GM19372 (cell line): ENCODE measurements around the gene ISL1.

Source experiments
- ATAC-seq: cut with Tn5 transposase; IDR thresholded peaks from one replicate; pipeline ENCODE4 v1.9.1; 2021; ENCODE audit warnings: mild to moderate bottlenecking, low read depth, moderate library complexity; ENCODE audit not compliant: unreplicated experiment

ISL1 gene

DNA sequence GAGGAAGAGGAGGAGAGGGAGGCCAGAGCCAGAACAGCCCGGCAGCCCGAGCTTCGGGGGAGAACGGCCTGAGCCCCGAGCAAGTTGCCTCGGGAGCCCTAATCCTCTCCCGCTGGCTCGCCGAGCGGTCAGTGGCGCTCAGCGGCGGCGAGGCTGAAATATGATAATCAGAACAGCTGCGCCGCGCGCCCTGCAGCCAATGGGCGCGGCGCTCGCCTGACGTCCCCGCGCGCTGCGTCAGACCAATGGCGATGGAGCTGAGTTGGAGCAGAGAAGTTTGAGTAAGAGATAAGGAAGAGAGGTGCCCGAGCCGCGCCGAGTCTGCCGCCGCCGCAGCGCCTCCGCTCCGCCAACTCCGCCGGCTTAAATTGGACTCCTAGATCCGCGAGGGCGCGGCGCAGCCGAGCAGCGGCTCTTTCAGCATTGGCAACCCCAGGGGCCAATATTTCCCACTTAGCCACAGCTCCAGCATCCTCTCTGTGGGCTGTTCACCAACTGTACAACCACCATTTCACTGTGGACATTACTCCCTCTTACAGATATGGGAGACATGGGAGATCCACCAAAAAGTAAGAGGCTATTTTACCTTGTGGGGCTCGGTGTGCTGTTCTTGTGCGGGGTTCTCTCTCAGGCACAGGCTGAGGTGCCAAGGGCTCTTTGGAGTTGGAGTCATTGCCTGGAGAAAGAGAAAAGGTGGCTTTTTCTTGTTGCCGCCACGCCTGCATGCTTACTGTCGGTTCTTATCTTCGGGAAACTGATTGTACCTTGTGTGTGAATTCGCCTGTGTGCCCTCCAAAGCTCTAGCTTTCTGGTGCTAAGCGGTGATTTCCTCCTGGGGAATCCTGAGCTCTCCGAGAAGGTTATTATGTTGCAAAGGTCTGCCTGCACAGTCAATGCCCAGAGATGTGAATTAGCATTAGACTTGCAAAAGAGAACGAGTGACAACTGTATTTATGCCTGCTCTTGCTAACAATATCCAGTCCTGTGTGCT lies at the start of gene ISL1:
Gene ISL1 (plus strand): TSS at position 318 of the 991 bp plus-strand sequence. CDS start 224 bp downstream, at position 542.
- ATAC-seq, result no peak

- no peak for ATAC-seq
Measured at GRCh38 chr5:51336878-51337277, 46.4 kb upstream of the ISL1 start.

DNA sequence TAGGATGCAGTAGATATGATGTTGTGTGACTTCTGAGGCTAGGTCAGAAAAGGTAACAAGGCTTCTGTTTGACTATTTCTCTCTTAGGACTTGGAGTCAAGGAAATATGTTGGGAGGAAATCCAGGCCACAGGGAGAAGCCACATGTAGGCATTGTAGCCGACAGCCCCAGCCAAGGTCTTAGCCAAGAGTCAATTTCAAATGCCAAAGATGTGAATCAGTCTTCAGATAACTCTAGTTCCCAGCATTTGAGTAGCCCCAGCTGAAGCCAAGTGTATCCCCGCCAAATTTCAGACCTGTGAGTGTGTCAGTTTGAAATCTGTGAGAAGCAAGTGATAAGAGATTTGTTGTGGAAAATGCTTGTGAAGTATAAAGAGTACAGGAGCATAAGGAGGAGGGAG lies 38.1 kb upstream of the ISL1 start:
- ATAC-seq, result no peak

GRCh38 chr5:51347157-51347556 lies 36.1 kb upstream of the ISL1 start:
- no peak for ATAC-seq

DNA sequence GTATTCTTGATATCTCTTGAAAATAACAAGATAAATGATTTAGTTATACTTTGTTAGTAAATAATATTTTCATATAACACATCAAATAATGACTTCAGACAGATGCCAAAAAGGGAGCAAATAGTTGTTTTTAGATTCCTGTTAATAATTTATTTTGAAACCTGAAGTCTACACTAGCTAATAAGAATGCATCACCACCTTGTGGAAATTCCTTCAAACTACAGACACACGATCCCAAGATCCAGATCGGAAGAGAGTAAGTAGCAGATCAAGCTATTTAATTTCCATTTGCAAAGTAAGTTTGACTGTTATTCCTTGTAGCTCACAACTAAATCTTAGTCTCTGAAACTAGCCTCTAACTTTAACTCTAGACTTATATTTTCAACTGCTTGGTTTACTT lies 35.5 kb upstream of the ISL1 start:
- no peak for ATAC-seq

- ATAC-seq, result no peak
Measured at GRCh38 chr5:51371052-51371451, 12.2 kb upstream of the ISL1 start.

DNA sequence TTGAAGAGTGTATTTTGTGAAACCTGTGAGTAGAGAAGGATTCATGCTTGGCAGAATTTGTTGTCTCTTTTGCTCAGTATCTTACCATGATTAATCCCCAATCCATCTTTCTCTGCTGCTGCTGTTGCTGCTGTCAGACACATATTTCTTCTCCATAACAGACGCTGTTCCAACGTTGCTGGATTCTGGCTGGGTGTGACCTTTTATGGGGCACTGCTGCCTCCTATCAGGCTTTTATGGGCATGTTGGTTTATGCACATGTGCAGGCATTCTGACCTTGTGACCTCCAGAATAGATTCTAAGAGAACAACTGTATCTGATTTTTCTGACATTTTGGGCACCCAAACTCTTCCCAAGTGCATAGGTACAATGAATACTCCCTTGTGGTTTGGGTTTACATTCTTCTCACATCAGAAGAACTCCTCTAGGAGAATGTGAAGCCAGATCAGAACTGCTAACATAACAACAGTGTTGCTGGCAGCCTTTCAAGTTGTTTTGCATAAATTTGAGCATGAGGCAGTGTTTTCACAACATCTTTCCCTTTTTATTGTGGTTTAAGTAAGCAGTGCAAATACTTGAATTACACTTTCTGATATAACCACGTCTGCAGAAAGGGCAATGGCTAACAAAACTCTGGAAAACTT lies 9.2 kb upstream of the ISL1 start:
- ATAC-seq, result no peak

- ATAC-seq, result no peak
Measured at GRCh38 chr5:51375084-51375483, 8.2 kb upstream of the ISL1 start.

DNA sequence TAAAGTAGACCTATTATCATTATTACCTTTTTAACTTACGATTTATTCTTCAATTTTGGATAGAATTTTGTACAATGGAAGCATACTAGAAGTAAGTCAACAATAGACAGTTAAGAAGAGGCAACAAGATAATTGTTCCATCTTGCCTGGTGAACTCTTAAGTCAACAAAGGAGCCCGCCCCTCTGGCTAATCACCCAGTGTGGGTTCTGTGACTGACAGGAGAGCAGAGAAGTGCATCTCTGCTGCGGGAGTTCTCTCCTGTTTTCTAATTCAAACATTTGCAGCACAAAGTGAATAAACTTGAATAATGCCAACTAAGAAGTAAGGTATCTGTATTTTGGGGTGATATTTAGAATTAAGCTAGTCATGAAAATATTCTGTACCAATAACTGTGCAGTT lies 6.7 kb upstream of the ISL1 start:
- ATAC-seq, result no peak

- no peak for ATAC-seq
Measured at GRCh38 chr5:51377151-51378060, 5.8 kb upstream of the ISL1 start.

GRCh38 chr5:51378061-51378409 lies 5.2 kb upstream of the ISL1 start:
- no peak for ATAC-seq

GRCh38 chr5:51378448-51379330 lies 4.6 kb upstream of the ISL1 start:
- no peak for ATAC-seq

DNA sequence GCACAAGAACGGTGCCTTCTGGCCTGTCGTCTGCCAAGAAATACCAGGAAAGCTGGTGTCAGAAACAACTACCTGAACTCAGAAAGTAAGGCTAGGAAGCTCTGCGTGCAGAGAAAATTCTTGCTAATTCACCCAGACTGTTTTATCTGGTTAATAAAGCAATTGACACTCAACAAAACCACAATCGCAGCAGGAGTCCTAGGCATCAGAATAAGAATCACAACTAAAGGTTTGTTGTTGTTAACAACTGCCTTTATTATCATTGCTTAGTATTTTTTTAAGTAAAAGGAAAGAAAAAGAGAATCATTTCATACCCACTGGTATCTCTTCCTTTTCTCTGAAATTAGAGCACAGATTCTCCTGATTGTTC lies 3.9 kb upstream of the ISL1 start:
- no peak for ATAC-seq

GRCh38 chr5:51380603-51381207 lies 2.5 kb upstream of the ISL1 start:
- no peak for ATAC-seq

DNA sequence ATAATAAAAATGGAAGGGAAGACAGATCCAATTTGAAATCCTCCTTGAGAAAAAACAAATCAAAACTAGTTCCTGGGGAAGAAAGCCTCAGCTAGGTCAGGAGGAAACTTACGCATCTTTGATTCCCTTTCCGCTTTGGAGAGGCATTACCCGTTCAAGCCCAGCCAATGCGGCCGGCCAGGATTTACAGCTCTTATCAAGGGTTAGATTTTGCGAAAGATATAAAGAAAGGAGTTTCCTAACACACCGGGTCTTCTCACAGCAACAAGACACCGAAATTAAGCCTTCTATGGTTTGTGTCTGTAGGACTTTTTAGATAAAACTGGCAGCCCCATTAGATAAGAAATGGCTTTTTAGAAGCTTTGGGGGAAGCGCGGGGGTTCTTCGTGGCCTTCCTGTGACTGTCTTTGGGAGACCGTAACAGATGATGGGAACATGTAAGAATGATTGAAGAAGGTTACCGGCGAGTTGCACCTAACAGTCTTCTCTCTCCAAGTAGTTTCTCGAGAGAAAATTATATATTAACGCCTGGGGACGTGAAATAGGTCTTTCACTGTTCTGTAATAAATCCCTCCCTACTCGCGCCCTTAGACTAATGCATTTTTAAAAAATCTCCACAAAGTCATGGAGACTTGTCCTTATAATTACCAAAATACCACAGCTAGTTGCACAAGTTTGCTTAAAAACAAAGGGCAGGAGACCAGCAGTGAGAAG lies 1.3 kb upstream of the ISL1 start:
- ATAC-seq, result no peak

GRCh38 chr5:51382521-51383130 lies 622 bp upstream of the ISL1 start:
- ATAC-seq, result no peak

DNA sequence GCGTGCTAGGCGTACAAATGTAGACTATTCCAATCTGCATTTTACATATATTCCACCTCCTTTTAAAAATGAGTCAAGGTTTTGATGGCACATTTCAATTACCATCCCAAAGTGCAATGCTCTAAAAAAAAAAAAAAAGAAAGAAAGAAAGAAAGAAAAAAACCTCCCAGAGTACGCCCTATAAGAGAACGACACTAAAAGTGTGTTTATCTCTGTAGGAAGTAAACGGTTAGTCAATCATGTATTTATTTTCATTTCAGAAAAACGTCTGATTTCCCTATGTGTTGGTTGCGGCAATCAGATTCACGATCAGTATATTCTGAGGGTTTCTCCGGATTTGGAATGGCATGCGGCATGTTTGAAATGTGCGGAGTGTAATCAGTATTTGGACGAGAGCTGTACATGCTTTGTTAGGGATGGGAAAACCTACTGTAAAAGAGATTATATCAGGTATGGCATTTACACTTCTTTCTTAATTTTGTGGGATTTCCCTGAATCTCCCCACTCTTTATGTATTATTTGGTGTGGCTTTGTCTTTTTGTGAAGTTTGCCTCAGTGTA lies 1.1 kb downstream of the ISL1 start:
- ATAC-seq, result no peak

DNA sequence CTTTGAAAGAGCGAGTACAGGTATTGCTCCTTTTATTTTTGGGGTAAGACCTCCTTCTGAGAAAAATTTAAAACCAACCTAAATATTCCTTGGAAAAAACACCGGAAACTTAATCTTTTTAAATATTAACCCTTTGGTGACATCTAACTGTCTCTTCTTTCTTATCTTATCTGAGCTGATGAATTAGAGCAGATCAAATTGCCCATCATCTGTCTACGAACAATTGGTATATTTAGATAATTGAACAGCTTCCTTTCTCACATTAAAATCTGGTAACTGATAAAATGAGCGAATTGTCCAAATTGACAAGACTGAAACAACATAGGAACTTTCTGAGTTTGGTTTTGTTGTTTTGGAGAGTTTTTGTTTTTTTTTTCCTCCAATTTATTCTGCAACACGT lies 2.0 kb downstream of the ISL1 start:
- no peak for ATAC-seq
